HepG2 (cell line): ENCODE results near the gene ZNF747. TPM values are rescaled to one million over a fixed set of nuclear protein-coding genes. Genes with fewer than 3 reads are reported as not detected.

Source experiments
- ASH2L ChIP-seq: fragments of 300-600, 200-600 bp; sonication (generic); IDR thresholded peaks from 2 replicates; pipeline ENCODE4 v1.7.0; 2017; ENCODE audit warnings: low read depth, mild to moderate bottlenecking, moderate library complexity, mixed read lengths, low read length; ENCODE audit not compliant: insufficient read length
- EEA1 ChIP-seq: sonication (generic); formaldehyde crosslinking; IDR thresholded peaks from 2 replicates; pipeline ENCODE4 v1.5.1; 2020; ENCODE audit warnings: mild to moderate bottlenecking, missing genetic modification reagents, borderline replicate concordance
- EED ChIP-seq: sonication (generic); formaldehyde crosslinking; IDR thresholded peaks from 2 replicates; pipeline ENCODE4 v1.5.0; 2020; ENCODE audit warnings: mild to moderate bottlenecking, missing genetic modification reagents
- FOXA3 ChIP-seq: IDR thresholded peaks from 2 replicates; pipeline ENCODE4 v1.6.1; 2016; ENCODE audit warnings: missing genetic modification reagents, missing compliant biosample characterization
- HIVEP1 ChIP-seq: sonication (generic); formaldehyde crosslinking; IDR thresholded peaks from 2 replicates; pipeline ENCODE4 v1.4.0; 2020; ENCODE audit warnings: mild to moderate bottlenecking, missing genetic modification reagents
- HMG20A ChIP-seq: IDR thresholded peaks from 2 replicates; pipeline ENCODE4 v1.6.1; 2016; ENCODE audit warnings: borderline replicate concordance
- ONECUT2 ChIP-seq: sonication (generic); formaldehyde crosslinking; IDR thresholded peaks from 2 replicates; pipeline ENCODE4 v1.4.0; 2020; ENCODE audit warnings: missing genetic modification reagents
- SMC3 ChIP-seq: IDR thresholded peaks from 2 replicates; pipeline ENCODE4 v1.6.1; 2011; ENCODE audit warnings: low read length, improper control_type of control experiment
- SNRNP70 ChIP-seq: fragments of 200-400 bp; formaldehyde crosslinking; IDR thresholded peaks from 2 replicates; pipeline ENCODE4 v1.6.1; 2017; ENCODE audit warnings: mild to moderate bottlenecking, low read depth, low read length, moderate library complexity
- SPEN ChIP-seq: sonication (generic); formaldehyde crosslinking; IDR thresholded peaks from 2 replicates; pipeline ENCODE4 v1.5.1; 2020; ENCODE audit warnings: low read depth, mild to moderate bottlenecking, missing genetic modification reagents
- ZEB1 ChIP-seq: IDR thresholded peaks from 2 replicates; pipeline ENCODE4 v1.6.1; 2012; ENCODE audit warnings: mild to moderate bottlenecking, low read depth, inconsistent platforms; ENCODE audit not compliant: insufficient replicate concordance
- ZKSCAN8 ChIP-seq: IDR thresholded peaks from 2 replicates; pipeline ENCODE4 v1.6.1; 2016; ENCODE audit warnings: borderline replicate concordance, missing genetic modification reagents, missing compliant biosample characterization
- ZNF775 ChIP-seq: sonication (generic); formaldehyde crosslinking; IDR thresholded peaks from 2 replicates; pipeline ENCODE4 v1.4.0; 2020; ENCODE audit warnings: missing genetic modification reagents, mild to moderate bottlenecking, moderate library complexity, borderline replicate concordance
- ZSCAN20 ChIP-seq: sonication (generic); formaldehyde crosslinking; IDR thresholded peaks from 2 replicates; pipeline ENCODE4 v1.4.0; 2020; ENCODE audit warnings: missing genetic modification reagents, mild to moderate bottlenecking, borderline replicate concordance
- polyA plus RNA-seq, 8 experiments: library from polyadenylated mRNA; depleted of rRNA in 3 of 8; stranded (reverse) in 7 of 8; unstranded in 1 of 8; fragments of >200 nt; fragmentation: Illumina TruSeq in 4 of 8; extraction: Trizol in 4 of 8; gene quantifications; 2 replicates each; pipeline versions ENCODE4 v1.2.1 to v1.2.3, GENCODE V29; 2011 to 2016; ENCODE audit warnings: low read depth in 4 of 8, missing spikeins in 1 of 8, mixed read lengths in 1 of 8; ENCODE audit not compliant: insufficient read depth in 1 of 8
- total RNA-seq, 5 experiments: library from RNA; depleted of rRNA; stranded (reverse); fragments of >200 nt; fragmentation: Illumina TruSeq; extraction: Trizol; gene quantifications; 2 replicates each; pipeline ENCODE4 v1.2.3, GENCODE V29; 2016; ENCODE audit warnings: low read depth in 1 of 5
- TF ChIP-seq, protein P1 (sequence below): sonication (generic); formaldehyde crosslinking; IDR thresholded peaks from 2 replicates; pipeline ENCODE4 v1.8.1; 2023; ENCODE audit warnings: mild to moderate bottlenecking, missing genetic modification reagents
- TF ChIP-seq, protein P2 (sequence below): sonication (generic); formaldehyde crosslinking; IDR thresholded peaks from 2 replicates; pipeline ENCODE4 v1.4.0; 2020; ENCODE audit warnings: mild to moderate bottlenecking, missing genetic modification reagents
- TF ChIP-seq, protein P3 (sequence below): sonication (generic); formaldehyde crosslinking; IDR thresholded peaks from one replicate; pipeline ENCODE4 v1.5.1; 2020; ENCODE audit warnings: mild to moderate bottlenecking, missing genetic modification reagents; ENCODE audit errors: not compliant biosample characterization

Gene ZNF747
- total and polyA plus RNA-seq, 2 of the 13 experiments (the other 11 are each of a cell fraction or from before 2014, with no cell fraction given), result 7.2 to 10.2 TPM

DNA sequence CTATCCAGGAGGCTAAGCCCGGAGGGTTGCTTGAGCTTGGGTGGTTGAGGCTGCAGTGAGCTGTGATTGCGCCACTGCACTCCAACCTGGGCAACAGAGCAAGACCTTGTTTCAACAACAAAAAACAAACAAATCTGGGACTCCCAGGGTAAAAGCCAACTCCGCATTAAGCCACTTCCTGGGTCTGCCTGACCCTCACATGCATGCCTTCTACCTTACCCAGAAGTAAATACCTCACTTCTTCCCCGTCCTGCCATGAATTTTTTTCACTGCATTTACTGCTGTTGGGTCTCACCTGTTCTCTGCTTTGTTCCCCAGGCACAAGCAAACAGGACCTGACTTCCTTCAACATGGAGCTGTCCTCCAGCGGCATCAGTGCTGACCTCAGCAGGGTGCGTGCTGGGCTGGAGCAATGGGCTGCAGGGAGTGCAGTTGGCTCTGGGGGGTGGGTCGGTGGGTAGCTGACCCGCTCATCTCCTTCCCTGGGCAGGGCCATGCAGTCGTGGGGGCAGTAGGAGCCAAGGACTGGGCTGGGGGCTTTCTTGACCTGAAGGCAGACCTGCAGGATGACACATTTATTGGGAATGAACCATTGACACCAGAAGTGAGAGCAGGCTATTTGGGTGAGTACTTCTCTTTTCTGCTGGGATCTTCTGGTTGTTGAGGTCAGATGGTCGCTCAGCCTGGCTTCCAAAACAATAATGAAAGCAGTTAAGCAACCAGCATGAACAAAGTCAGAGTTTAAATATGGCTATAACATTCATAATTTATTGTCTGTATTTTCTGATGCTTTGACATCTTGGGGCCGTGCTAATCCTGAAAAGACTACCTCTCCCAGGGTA is 45.7 kb downstream of the ZNF747 start (continued):
- no peak for TF ChIP-seq SNRNP70
- TF ChIP-seq EEA1 (CRISPR knock-in tag), result no peak
- TF ChIP-seq, protein P1, sequence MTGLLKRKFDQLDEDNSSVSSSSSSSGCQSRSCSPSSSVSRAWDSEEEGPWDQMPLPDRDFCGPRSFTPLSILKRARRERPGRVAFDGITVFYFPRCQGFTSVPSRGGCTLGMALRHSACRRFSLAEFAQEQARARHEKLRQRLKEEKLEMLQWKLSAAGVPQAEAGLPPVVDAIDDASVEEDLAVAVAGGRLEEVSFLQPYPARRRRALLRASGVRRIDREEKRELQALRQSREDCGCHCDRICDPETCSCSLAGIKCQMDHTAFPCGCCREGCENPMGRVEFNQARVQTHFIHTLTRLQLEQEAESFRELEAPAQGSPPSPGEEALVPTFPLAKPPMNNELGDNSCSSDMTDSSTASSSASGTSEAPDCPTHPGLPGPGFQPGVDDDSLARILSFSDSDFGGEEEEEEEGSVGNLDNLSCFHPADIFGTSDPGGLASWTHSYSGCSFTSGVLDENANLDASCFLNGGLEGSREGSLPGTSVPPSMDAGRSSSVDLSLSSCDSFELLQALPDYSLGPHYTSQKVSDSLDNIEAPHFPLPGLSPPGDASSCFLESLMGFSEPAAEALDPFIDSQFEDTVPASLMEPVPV (CRISPR knock-in tag), result no peak
- TF ChIP-seq, protein P2, sequence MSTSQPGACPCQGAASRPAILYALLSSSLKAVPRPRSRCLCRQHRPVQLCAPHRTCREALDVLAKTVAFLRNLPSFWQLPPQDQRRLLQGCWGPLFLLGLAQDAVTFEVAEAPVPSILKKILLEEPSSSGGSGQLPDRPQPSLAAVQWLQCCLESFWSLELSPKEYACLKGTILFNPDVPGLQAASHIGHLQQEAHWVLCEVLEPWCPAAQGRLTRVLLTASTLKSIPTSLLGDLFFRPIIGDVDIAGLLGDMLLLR, result 0 out of 2 replicates have a peak, but pooled peaks have one; percentile 2
- TF ChIP-seq, protein P3, sequence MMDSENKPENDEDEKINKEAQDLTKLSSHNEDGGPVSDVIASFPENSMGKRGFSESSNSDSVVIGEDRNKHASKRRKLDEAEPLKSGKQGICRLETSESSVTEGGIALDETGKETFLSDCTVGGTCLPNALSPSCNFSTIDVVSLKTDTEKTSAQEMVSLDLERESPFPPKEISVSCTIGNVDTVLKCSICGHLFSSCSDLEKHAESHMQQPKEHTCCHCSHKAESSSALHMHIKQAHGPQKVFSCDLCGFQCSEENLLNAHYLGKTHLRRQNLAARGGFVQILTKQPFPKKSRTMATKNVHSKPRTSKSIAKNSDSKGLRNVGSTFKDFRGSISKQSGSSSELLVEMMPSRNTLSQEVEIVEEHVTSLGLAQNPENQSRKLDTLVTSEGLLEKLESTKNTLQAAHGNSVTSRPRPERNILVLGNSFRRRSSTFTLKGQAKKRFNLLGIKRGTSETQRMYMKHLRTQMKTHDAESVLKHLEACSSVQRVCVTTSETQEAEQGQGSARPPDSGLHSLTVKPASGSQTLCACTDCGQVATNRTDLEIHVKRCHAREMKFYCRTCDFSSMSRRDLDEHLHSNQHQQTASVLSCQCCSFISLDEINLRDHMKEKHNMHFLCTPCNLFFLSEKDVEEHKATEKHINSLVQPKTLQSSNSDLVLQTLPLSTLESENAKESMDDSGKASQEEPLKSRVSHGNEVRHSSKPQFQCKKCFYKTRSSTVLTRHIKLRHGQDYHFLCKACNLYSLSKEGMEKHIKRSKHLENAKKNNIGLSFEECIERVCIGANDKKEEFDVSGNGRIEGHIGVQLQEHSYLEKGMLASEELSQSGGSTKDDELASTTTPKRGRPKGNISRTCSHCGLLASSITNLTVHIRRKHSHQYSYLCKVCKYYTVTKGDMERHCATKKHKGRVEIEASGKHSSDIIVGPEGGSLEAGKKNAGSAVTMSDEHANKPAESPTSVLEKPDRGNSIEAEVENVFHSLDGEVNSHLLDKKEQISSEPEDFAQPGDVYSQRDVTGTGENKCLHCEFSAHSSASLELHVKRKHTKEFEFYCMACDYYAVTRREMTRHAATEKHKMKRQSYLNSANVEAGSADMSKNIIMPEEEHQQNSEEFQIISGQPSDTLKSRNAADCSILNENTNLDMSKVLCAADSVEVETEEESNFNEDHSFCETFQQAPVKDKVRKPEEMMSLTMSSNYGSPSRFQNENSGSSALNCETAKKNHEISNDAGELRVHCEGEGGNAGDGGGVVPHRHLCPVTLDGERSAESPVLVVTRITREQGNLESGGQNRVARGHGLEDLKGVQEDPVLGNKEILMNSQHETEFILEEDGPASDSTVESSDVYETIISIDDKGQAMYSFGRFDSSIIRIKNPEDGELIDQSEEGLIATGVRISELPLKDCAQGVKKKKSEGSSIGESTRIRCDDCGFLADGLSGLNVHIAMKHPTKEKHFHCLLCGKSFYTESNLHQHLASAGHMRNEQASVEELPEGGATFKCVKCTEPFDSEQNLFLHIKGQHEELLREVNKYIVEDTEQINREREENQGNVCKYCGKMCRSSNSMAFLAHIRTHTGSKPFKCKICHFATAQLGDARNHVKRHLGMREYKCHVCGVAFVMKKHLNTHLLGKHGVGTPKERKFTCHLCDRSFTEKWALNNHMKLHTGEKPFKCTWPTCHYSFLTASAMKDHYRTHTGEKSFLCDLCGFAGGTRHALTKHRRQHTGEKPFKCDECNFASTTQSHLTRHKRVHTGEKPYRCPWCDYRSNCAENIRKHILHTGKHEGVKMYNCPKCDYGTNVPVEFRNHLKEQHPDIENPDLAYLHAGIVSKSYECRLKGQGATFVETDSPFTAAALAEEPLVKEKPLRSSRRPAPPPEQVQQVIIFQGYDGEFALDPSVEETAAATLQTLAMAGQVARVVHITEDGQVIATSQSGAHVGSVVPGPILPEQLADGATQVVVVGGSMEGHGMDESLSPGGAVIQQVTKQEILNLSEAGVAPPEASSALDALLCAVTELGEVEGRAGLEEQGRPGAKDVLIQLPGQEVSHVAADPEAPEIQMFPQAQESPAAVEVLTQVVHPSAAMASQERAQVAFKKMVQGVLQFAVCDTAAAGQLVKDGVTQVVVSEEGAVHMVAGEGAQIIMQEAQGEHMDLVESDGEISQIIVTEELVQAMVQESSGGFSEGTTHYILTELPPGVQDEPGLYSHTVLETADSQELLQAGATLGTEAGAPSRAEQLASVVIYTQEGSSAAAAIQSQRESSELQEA (CRISPR knock-in tag), result peak; percentile 33
- TF ChIP-seq HIVEP1 (CRISPR knock-in tag), result no peak
- TF ChIP-seq SMC3, result peak; percentile 32; the same call in 1 of the 2 replicates
- TF ChIP-seq ZKSCAN8 (CRISPR knock-in tag), result peak; percentile 75; the same call in 1 of the 2 replicates
- TF ChIP-seq SPEN (CRISPR knock-in tag), result peak; percentile 67; the same call in 1 of the 2 replicates
- peak; percentile 22 for TF ChIP-seq ASH2L
- peak; percentile 86 for TF ChIP-seq FOXA3 (CRISPR knock-in tag)
- peak; percentile 75 for TF ChIP-seq HMG20A (CRISPR knock-in tag)
- peak; percentile 99 for TF ChIP-seq ZSCAN20
- TF ChIP-seq EED (CRISPR knock-in tag), result no peak; the same call in 1 of the 2 replicates
- TF ChIP-seq ZEB1, result peak; percentile 66
- no peak for TF ChIP-seq ONECUT2
- no peak for TF ChIP-seq ZNF775
